GM18505 (cell line): ENCODE measurements around the gene ADIPOQ.

Experiments
- ATAC-seq: cut with Tn5 transposase; IDR thresholded peaks from one replicate; pipeline ENCODE4 v1.9.1; 2021; ENCODE audit not compliant: unreplicated experiment
- POLR2A ChIP-seq: IDR thresholded peaks from 4 replicates; pipeline ENCODE4 v1.6.1; 2011; ENCODE audit warnings: borderline replicate concordance; ENCODE audit not compliant: insufficient read depth, insufficient read length; ENCODE audit errors: extremely low read depth

Gene ADIPOQ

DNA sequence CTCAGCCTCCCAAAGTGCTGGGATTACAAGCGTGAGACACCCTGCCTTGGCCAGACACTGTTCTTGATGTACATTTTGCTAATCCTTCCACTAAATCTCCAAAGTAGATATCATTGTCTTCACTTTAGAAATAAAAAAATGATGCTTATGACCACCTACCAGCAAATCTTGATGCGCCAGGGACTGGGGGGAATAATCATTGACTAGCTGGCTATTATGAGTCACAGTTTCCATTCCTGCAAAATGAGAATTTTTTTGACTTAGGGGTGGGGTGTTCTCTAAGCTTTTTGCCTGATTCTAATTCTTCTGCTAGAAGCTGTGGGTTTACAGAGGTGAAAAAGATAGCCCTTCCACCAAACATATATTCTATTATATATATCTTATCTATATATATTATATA lies 19.1 kb upstream of the ADIPOQ start:
- TF ChIP-seq POLR2A: no peak
- ATAC-seq: no peak

DNA sequence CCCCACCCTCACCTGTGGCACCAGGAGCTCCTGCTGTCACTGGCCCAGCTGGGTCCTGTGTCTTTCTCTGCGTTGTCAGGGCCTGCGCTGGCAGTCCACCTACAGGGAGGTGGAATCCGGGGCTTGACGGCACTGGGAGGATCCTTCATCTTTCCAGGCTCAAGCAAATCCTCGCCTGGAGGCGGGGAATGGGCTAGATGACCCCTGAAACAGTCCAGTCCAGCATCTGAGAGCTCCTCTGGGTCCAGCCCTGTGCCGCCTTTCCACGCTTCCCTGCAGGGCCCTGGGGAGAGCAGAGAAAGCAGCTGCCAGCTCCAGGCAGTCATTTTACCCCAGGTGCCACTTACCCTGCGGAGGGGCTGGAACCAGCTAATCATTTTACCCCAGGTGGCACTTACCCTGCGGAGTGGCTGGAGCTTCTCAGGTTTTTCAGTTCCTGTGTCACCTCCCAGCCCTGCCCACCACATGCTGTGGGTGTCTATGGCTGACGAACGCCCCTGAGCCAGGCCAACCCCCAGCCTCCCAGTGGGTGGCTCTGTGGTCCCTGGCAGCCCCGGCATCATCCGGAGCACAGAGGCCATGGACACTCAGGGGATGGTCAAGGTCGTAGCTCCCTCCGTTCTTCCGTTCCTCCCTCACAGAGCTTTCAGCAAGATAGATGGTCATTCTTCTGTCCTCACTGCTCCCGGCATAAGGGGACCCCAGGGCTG lies 17.9 kb upstream of the ADIPOQ start:
- no peak for TF ChIP-seq POLR2A
- no peak for ATAC-seq

DNA sequence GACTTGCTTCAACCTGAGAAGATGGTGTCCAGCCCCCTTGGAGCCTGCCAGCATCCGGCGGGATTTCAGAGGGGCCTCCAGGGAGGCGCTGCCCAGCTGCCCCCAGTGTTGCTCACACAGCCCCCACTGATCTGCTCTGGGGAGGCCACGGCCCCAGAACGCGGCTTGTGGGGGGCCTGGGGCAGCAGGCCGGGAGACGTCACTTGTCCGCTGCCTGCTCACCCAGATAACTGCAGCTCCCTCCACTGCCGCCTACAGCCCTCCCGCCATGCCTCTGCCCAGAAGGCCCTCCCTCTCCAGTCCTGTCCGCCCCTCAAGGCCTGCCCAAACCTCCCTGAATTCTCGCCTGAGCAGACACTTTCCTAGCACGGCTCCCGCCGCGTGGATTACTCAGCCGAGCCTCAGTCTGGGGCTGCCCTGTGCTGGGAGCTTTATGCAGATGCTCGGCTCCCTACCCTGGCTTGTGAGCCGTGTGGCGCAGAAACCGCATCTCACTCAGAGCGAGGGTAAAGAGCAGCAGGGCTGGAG lies 17.2 kb upstream of the ADIPOQ start:
- ATAC-seq: no peak
- TF ChIP-seq POLR2A: no peak

DNA sequence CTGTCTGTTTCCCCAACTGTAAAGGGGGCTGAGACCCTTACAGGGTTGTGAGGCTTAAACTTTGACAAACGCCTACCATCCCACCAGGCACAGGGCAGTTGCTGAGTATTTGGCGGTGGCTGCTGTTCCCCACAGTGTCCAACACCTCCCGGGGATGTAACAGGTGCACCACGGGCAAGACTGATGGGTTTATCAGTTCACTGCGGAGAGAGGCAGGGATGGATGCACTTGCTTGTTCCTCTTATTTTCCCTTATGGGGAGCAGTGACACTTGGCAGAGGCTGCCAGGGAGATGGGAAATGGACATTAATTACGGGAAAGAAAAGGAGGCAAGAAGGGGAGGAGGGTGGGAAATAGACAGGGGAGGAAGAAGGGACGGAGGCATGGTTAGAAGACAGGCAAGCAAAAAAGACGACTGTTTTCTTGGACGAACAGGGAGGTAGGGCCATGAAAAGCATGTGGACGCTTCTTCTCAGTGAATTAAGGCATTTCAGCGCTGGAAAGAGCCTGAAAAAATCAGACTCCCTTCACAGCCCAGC lies 16.6 kb upstream of the ADIPOQ start:
- no peak for ATAC-seq
- TF ChIP-seq POLR2A: no peak

DNA sequence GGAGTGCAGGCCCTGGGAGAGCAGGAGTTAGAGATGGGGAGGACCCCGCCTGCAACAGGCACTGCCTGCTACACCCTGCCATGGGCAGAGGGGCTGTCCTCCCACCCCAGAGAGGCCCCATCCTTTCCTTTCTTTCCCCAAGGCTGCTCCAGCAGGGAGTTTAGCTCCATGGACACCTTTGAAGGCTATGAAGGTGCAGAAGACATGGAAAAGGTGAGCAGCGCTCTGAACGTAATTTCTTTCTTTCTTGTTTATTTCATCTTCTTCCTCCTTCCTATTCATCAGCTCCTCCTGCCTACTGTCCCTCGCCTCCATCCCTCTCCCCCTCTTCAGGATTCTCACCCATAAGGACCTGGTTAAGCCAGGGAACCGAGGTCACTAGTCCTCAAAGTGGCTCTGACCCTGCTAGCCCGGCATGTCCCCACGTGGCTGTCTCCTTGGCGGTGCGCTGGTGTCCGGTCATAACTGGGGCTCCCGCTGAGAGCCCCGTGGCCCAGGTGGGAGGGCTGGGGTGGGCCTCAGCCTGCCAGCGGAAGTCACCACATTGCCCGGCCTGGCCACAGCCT lies 16.0 kb upstream of the ADIPOQ start:
- ATAC-seq: peak; percentile 4
- TF ChIP-seq POLR2A: no peak

DNA sequence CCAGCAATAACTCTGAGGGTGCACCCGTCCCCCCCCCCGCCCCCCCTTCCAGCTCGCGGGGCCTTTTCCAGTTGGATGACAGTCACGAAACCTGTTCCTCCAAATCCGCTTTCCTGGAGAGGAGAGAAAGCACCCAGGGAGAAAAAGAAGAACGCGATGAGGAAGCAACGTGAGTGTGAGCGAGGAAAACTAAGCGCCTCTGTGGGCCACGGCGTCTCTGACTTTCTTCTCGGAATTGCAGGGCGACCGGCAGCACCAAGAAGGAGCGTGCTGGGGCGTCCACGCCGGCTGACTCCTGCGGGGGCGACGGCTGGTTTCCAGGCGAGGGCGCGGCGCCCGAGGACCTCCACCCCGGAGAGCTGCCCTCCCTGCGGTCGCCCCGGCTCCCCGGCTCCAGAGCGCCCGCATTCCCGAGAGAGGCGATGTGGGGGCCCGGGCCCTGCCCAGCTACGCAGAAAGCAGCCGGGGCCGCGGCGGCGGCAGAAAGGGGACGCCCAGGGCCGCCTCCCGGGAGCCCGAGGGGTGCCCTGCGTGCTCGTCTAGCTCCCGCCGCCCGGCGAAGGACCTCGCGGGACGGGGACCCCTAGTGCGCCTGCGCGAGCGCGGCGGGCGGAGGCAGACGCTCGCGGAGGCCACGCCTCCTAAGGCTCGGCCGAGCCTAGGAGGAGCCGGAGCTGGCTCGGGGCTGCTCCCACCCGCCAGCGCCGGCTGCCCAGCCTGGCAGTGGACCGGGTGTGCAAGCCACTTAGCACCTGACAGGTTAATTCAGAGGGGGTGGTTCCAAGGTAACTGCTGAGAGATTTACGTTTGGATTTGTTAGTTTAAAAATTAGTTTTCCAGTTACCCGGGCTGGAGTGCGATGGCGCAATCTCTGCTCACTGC lies 15.3 kb upstream of the ADIPOQ start:
- peak; percentile 90 for ATAC-seq
- peak; percentile 54 for TF ChIP-seq POLR2A

DNA sequence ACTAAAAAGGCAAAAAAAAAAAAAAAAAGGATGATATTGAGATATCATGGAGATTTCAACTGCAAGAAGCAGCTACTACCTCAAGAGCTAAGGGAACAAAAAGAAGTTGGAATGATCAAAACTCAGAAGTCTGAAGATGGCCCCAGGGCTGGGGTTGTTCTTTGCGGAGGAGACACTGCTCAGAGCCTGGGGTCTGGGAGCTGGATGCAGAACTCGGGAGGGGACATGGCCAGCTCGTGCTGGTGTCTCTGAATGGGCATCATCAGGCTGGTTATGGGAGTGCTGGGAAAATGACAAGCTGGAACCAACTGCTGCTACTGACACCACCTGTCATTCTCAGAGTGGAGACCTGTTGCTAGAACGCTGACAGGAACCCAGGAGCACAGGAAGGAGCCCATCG lies 14.2 kb upstream of the ADIPOQ start:
- ATAC-seq: no peak
- no peak for TF ChIP-seq POLR2A

DNA sequence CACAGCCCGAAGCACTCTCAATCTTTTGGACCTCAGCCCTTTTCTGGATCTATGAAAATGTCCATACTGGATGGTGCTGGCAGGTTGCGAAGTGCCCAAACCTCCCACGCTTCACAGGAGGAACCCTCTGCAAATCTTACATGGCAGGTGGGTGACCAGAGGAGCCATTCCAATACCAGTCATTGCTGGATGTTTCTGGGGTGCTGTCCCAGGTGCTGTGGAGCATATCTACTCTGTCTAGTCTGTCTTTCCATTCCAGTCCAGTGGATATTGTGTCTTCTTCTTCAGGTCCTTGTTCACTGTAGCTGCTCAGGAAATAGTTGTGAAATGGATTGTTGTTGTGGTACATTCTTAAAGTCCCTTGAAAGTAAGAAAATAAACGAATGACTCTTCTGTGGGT lies 10.7 kb upstream of the ADIPOQ start:
- no peak for ATAC-seq
- TF ChIP-seq POLR2A: no peak

DNA sequence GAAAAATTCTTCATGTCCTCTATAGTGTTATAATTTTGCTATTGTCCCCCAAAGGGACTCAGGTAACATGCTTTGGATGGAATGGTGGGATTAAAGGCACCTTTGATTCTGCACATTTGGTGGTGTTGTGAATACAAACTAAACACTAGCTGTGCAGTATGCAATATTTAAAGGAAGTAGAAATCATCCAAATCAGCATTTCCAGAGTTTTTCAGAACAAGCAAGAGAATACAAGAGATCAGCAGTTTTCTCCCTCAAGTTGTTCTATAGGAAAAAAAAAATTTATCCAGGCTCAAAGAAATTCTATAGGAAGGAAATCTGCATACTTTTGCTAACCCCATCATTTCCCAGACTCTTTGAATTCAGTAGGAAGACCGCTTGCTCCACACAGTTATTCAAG lies 10.2 kb upstream of the ADIPOQ start:
- ATAC-seq: no peak
- TF ChIP-seq POLR2A: no peak

DNA sequence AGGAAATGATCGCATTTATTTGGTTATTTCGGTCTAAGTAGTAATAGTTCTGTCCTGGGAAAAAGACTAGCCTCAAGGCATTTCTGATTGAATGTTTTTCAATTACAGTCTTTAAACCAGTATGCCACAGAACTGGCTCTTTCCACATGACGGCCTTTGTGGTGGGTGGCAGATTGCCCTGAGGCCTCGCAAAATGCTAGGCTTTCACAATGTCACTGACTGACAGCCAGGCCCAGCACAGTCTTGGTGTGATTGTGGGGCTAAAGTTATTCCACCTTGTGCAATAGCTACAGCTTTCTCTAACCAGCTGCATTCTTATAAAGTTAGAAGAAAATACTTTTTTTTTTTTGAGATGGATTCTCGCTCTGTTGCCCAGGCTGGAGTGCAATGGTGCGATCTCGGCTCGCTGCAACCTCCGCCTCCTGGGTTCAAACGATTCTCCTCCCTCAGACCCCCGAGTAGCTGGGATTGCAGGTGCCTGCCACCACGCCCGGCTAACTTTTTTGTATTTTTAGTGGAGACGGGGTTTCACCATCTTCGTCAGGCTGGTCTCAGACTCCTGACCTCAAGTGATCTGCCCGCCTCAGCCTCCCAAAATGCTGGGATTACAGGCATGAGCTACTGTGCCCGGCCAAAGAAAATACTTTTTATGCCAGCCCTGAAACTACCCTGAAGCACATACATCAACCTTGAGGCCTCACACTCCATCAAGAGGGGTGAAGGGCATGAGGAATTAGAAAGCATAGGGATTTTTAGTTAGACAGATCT lies 2.5 kb upstream of the ADIPOQ start:
- ATAC-seq: no peak
- TF ChIP-seq POLR2A: no peak

DNA sequence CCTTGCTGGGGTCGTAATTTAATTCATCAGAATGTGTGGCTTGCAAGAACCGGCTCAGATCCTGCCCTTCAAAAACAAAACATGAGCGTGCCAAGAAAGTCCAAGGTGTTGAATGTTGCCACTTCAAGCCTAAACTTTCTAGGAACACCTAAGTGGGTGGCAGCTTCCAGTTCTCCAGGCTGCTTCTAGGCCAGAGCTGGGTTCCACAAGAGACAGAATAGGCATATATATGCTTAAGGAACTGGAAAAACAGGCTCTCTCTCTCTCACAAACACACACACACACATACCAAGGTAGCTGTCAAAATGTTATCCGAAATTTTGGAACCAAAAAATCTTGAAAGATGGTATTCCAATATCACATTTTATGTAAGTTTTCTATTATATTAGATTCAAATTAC lies 890 bp upstream of the ADIPOQ start:
- no peak for TF ChIP-seq POLR2A
- no peak for ATAC-seq

DNA sequence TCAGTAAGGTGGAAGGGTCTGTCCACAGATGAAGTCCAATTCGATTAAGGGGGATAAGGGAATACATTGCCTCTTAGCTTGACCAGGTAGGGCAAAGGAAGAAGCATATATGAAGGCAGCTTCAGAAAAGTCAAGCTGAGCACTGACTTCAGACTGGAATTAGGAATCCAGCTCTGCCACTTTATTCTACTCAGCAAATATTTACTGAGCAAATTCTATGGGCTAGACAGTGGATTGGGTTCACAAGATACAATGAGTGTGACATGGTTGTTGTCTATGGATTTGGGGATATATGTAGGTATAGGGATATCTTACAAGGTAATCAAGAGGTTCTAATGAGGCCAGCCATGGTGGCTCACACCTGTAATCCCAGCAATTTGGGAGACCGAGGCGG lies 526 bp downstream of the ADIPOQ start:
- TF ChIP-seq POLR2A: no peak
- no peak for ATAC-seq

DNA sequence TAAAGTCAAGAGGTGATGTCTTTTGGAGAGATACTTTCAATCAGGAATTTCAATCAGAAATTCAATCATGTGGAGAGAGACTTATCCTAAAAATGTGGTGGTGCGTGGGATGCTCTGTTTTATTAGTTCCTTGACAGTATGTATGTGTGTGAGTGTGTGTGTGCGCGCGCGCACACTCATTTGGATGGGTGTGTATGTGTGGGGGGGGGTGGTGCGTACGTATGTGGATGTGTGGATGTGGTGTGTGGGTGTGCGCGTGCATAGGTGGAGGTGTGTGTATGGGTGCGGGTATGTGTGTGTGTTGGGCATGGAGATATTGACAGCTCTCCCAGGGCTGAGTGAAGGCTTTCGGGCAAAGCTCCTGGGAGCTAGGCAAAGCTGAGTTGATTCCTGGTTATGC lies 2.4 kb downstream of the ADIPOQ start:
- no peak for ATAC-seq
- no peak for TF ChIP-seq POLR2A
